SK-N-SH (cell line): ENCODE measurements around the gene UCHL5.

Source experiments
- CTCF ChIP-seq: fragments of 200-600 bp; sonication (generic); IDR thresholded peaks from 2 replicates; pipeline ENCODE4 v1.6.1; 2017; ENCODE audit warnings: antibody characterized with exemption, mild to moderate bottlenecking, moderate library complexity
- EZH2phosphoT487 ChIP-seq: fragments of 200-600 bp; sonication (generic); IDR thresholded peaks from 2 replicates; pipeline ENCODE4 v1.6.1; 2017; ENCODE audit warnings: low read depth, mixed run types, mild to moderate bottlenecking, antibody characterized with exemption, moderate library complexity, borderline replicate concordance
- JUND ChIP-seq: IDR thresholded peaks from 2 replicates; pipeline ENCODE4 v1.4.0; 2012
- MXI1 ChIP-seq: IDR thresholded peaks from 2 replicates; pipeline ENCODE4 v1.6.1; 2012; ENCODE audit warnings: mild to moderate bottlenecking, low read depth, low read length, improper control_type of control experiment
- NFIC ChIP-seq: IDR thresholded peaks from 2 replicates; pipeline ENCODE4 v1.4.0; 2012; ENCODE audit warnings: borderline replicate concordance
- REST ChIP-seq: IDR thresholded peaks from 2 replicates; pipeline ENCODE4 v1.6.1; 2012; ENCODE audit warnings: mild to moderate bottlenecking, low read depth, low read length, moderate library complexity

- TF ChIP-seq CTCF = no peak
- TF ChIP-seq REST = no peak
- TF ChIP-seq NFIC = no peak
- no peak for TF ChIP-seq JUND
- TF ChIP-seq MXI1 = no peak; the same call in 1 of the 2 replicates
- no peak for TF ChIP-seq EZH2phosphoT487
Measured at GRCh38 chr1:193058529-193059281, 455 bp downstream of the UCHL5 start.
